Gastrocnemius medialis (tissue), 4 donors: ENCODE measurements around the gene UBAP1L.

Source experiments
- CTCF ChIP-seq, 5 experiments: fragments of 450-650 bp in 3 of 5; fragments of 200-600 bp in 2 of 5; sonication (generic) in 2 of 5; IDR thresholded peaks in 4 of 5; conservative IDR thresholded peaks in 1 of 5; 1 replicate in 4 of 5; 2 replicates in 1 of 5; pipeline ENCODE4 v1.5.1; 2016 to 2019; ENCODE audit warnings: antibody characterized with exemption in 5 of 5, mild to moderate bottlenecking in 3 of 5, moderate library complexity in 3 of 5
- POLR2A ChIP-seq, 2 donors: fragments of 450-650 bp; IDR thresholded peaks; one replicate each; pipeline ENCODE4 v1.6.1; 2017; ENCODE audit warnings: antibody characterized with exemption in 2 of 2, mild to moderate bottlenecking in 2 of 2, moderate library complexity in 2 of 2

- TF ChIP-seq CTCF (IDR thresholded peaks at IDR 0.05 in 4 of 5, conservative IDR thresholded peaks at IDR 0.05 in 1 of 5) (no peak), POLR2A (IDR thresholded peaks at IDR 0.05) (no peak)
Observed at GRCh38 chr15:65115086-65115485, at the start of gene UBAP1L.
